ENCODE results near the gene SHISAL2B. TPM values are rescaled to one million over a fixed set of nuclear protein-coding genes. Genes with fewer than 3 reads are reported as not detected.
A peak's percentile ranks its signal among the peaks of the same experiment; 100 is the strongest.
"Not testable (repeated sequence)": the region's sequence is repeated elsewhere in the genome, so short reads cannot be mapped to it uniquely, and the experiment has no call there.

SHISAL2B gene
- total RNA-seq, 2 donors from 2014 or later: not detected

GRCh38 chr5:64700765-64701164 is 10.5 kb downstream of the SHISAL2B start:
- H3K27me3 ChIP-seq: no peaks in the 10 kb centered on the region
- no peak overlapping the region for H3K9ac ChIP-seq (ENCODE audit: low read depth in 2 of 2, low read length in 2 of 2)
- TF ChIP-seq CTCF (IDR thresholded peaks at IDR 0.05): no peak
- H3K4me3 ChIP-seq: no peak overlapping the region
- intact Hi-C loops (cut with DNase I): no loop called here
- no peaks in the 10 kb centered on the region for H3K36me3 ChIP-seq
- no peaks in the 10 kb centered on the region for H3K9me3 ChIP-seq
- H3K27ac ChIP-seq: no peak overlapping the region
- no peak for DNase-seq
- H3K4me1 ChIP-seq: no peaks in the 10 kb centered on the region

- H3K27ac ChIP-seq; H3K9me3 ChIP-seq; H3K4me1 ChIP-seq; H3K27me3 ChIP-seq; intact Hi-C loops (cut with DNase I); H3K4me3 ChIP-seq; DNase-seq; H3K36me3 ChIP-seq; H3K9ac ChIP-seq (ENCODE audit: low read depth in 2 of 2, low read length in 2 of 2): not testable (repeated sequence)
These were observed 15.8 kb downstream of the SHISAL2B start for GRCh38 chr5:64706074-64706473.

- Histone ChIP-seq H3K27me3 (no peaks in the 10 kb centered on the region), H3K4me1 (no peaks in the 10 kb centered on the region), H3K36me3 (no peaks in the 10 kb centered on the region), H3K27ac (no peak overlapping the region), H3K9ac (ENCODE audit: low read depth in 2 of 2, low read length in 2 of 2) (no peak overlapping the region), H3K9me3 (no peaks in the 10 kb centered on the region), H3K4me3 (no peak overlapping the region)
- intact Hi-C loops (cut with DNase I): no loop called here
- no peak for DNase-seq
- TF ChIP-seq CTCF (IDR thresholded peaks at IDR 0.05): no peak
These were observed 16.9 kb downstream of the SHISAL2B start for GRCh38 chr5:64707191-64707590.

- H3K36me3 ChIP-seq; H3K9me3 ChIP-seq; H3K9ac ChIP-seq (ENCODE audit: low read depth in 2 of 2, low read length in 2 of 2); H3K27me3 ChIP-seq; H3K4me1 ChIP-seq; intact Hi-C loops (cut with DNase I); DNase-seq; H3K27ac ChIP-seq: not testable (repeated sequence)
- H3K4me3 ChIP-seq: peak overlapping the region; percentile 11
These were observed 24.2 kb downstream of the SHISAL2B start for GRCh38 chr5:64714495-64714894.

- Histone ChIP-seq H3K27me3 (no peaks in the 10 kb centered on the region), H3K9me3 (no peaks in the 10 kb centered on the region), H3K4me1 (no peaks in the 10 kb centered on the region), H3K9ac (ENCODE audit: low read depth in 2 of 2, low read length in 2 of 2) (no peak overlapping the region), H3K4me3 (no peak overlapping the region), H3K36me3 (no peaks in the 10 kb centered on the region), H3K27ac (no peak overlapping the region)
- DNase-seq: no peak
- no peak for TF ChIP-seq CTCF (IDR thresholded peaks at IDR 0.05)
- intact Hi-C loops (cut with DNase I): no loop called here
These were observed 32.3 kb downstream of the SHISAL2B start for GRCh38 chr5:64722588-64722987.

GRCh38 chr5:64727150-64727549 is 36.8 kb downstream of the SHISAL2B start:
- no peak overlapping the region for H3K9ac ChIP-seq (ENCODE audit: low read depth in 2 of 2, low read length in 2 of 2)
- no peaks in the 10 kb centered on the region for H3K27me3 ChIP-seq
- intact Hi-C loops (cut with DNase I): no loop called here
- H3K9me3 ChIP-seq: no peaks in the 10 kb centered on the region
- no peak for DNase-seq
- H3K36me3 ChIP-seq: no peaks in the 10 kb centered on the region
- no peak overlapping the region for H3K4me3 ChIP-seq
- TF ChIP-seq CTCF (IDR thresholded peaks at IDR 0.05): no peak
- H3K27ac ChIP-seq: no peak overlapping the region
- H3K4me1 ChIP-seq: no peaks in the 10 kb centered on the region

- intact Hi-C loops (cut with DNase I): no loop called here
- no peak for TF ChIP-seq CTCF (IDR thresholded peaks at IDR 0.05)
- Histone ChIP-seq H3K9ac (ENCODE audit: low read depth in 2 of 2, low read length in 2 of 2) (no peak overlapping the region), H3K27me3 (no peaks in the 10 kb centered on the region), H3K36me3 (no peaks in the 10 kb centered on the region), H3K4me3 (no peak overlapping the region), H3K4me1 (no peaks in the 10 kb centered on the region), H3K27ac (no peak overlapping the region), H3K9me3 (no peaks in the 10 kb centered on the region)
- DNase-seq: no peak
These were observed 52.1 kb downstream of the SHISAL2B start for GRCh38 chr5:64742411-64742810.

All from colonic mucosa (tissue), 4 donors.